ENCODE results near the gene CYP1B1.
"Not testable (repeated sequence)": the region's sequence is repeated elsewhere in the genome, so short reads cannot be mapped to it uniquely, and the experiment has no call there.

Gene CYP1B1

DNA sequence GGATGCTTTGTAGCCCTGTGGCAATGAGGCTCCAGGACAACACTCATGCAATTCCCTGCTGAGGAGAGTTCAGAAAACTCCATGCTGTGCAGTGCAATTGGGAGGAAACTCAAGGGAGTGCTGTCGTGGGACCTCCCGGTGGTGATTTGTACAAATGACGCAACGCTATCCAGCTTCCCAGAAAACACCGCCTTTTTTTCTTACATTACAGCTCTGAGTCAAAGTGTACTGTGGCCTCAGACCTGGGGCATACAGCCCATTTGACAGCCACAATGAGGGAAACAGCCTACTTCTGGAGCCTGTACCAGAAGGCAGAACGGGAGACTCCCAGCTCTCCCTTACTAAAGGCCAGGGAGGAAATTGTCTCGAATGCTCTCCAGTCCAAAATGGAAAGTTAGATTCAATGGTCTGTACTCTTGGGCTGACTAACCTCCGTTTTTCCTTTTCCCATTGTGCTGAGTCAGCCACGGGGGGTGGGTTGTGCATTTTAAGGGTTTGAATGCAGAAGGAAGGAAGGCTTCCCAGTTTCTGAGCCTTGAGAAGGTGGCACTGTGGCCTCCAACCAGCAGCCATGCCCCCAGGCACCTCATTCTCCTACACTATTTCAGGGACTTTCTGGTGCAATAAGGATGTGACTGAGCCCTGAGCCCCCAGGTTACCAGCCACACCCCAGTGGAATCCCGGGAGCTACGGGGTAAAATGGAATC lies 16.4 kb upstream of the CYP1B1 start:
- DNase-seq (ENCODE audit: low read depth, low spot score) = no peak
- TF ChIP-seq ZNF274 (IDR thresholded peaks at IDR 0.05; ENCODE audit: low read depth, low read length) (no peak), YY1 (IDR thresholded peaks at IDR 0.05; ENCODE audit: insufficient read depth, insufficient read length) (no peak), SUZ12 (IDR thresholded peaks at IDR 0.05; ENCODE audit: extremely low read depth, insufficient read depth, insufficient read length) (no peak)
- Histone ChIP-seq H3K36me3 (ENCODE audit: insufficient read depth, insufficient read length, low read length) (no peaks in the 10 kb centered on the region), H3K9ac (ENCODE audit: insufficient read length, low read depth) (peak overlapping the region; percentile 9), H3K9me3 (ENCODE audit: insufficient read depth, low read length) (no peaks in the 10 kb centered on the region), H3K27me3 (ENCODE audit: insufficient read depth, insufficient read length) (peaks cover 16% of the 10 kb centered on the region), H3K4me1 (ENCODE audit: insufficient read depth, insufficient read length) (peaks cover 10% of the 10 kb centered on the region), H3K4me3 (ENCODE audit: insufficient read length, low read depth) (no peak overlapping the region)

- Histone ChIP-seq H3K9me3 (ENCODE audit: insufficient read depth, low read length) (no peaks in the 10 kb centered on the region), H3K36me3 (ENCODE audit: insufficient read depth, insufficient read length, low read length) (no peaks in the 10 kb centered on the region), H3K4me1 (ENCODE audit: insufficient read depth, insufficient read length) (peaks cover 9% of the 10 kb centered on the region), H3K4me3 (ENCODE audit: insufficient read length, low read depth) (no peak overlapping the region), H3K9ac (ENCODE audit: insufficient read length, low read depth) (no peak overlapping the region), H3K27me3 (ENCODE audit: insufficient read depth, insufficient read length) (peaks cover 15% of the 10 kb centered on the region)
- TF ChIP-seq ZNF274 (IDR thresholded peaks at IDR 0.05; ENCODE audit: low read depth, low read length) = no peak
- TF ChIP-seq SUZ12 (IDR thresholded peaks at IDR 0.05; ENCODE audit: extremely low read depth, insufficient read depth, insufficient read length) = no peak
- TF ChIP-seq YY1 (IDR thresholded peaks at IDR 0.05; ENCODE audit: insufficient read depth, insufficient read length) = no peak
- no peak for DNase-seq (ENCODE audit: low read depth, low spot score)
These were observed 15.8 kb upstream of the CYP1B1 start for GRCh38 chr2:38091760-38092159.

GRCh38 chr2:38090928-38091327 lies 15.0 kb upstream of the CYP1B1 start:
- H3K9ac ChIP-seq (ENCODE audit: insufficient read length, low read depth) = no peak overlapping the region
- H3K36me3 ChIP-seq (ENCODE audit: insufficient read depth, insufficient read length, low read length) = no peaks in the 10 kb centered on the region
- TF ChIP-seq SUZ12 (IDR thresholded peaks at IDR 0.05; ENCODE audit: extremely low read depth, insufficient read depth, insufficient read length) = no peak
- TF ChIP-seq YY1 (IDR thresholded peaks at IDR 0.05; ENCODE audit: insufficient read depth, insufficient read length) = no peak
- TF ChIP-seq ZNF274 (IDR thresholded peaks at IDR 0.05; ENCODE audit: low read depth, low read length) = no peak
- H3K4me1 ChIP-seq (ENCODE audit: insufficient read depth, insufficient read length) = peaks cover 6% of the 10 kb centered on the region
- no peak overlapping the region for H3K4me3 ChIP-seq (ENCODE audit: insufficient read length, low read depth)
- no peak for DNase-seq (ENCODE audit: low read depth, low spot score)
- H3K27me3 ChIP-seq (ENCODE audit: insufficient read depth, insufficient read length) = peaks cover 14% of the 10 kb centered on the region
- H3K9me3 ChIP-seq (ENCODE audit: insufficient read depth, low read length) = no peaks in the 10 kb centered on the region

DNA sequence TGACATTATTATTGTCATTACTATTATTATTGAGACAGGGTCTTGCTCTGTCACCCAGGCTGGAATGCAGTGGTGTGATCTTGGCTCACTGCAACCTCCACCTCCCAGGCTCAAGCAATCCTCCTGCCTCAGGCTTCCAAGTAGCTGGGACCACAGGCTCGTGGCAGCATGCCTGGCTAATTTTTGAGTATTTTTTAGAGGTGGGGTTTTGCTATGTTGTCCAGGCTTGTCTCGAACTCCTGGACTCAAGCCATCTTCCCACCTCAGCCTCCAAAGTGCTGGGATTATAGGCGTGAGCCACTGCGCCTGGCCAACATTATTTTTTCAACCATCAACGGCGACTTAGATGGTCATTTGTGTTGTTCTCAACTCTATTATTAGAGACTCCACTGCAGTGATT lies 14.3 kb upstream of the CYP1B1 start:
- not testable (repeated sequence) for H3K4me1 ChIP-seq (ENCODE audit: insufficient read depth, insufficient read length); H3K36me3 ChIP-seq (ENCODE audit: insufficient read depth, insufficient read length, low read length); H3K9me3 ChIP-seq (ENCODE audit: insufficient read depth, low read length); H3K4me3 ChIP-seq (ENCODE audit: insufficient read length, low read depth); DNase-seq (ENCODE audit: low read depth, low spot score); H3K9ac ChIP-seq (ENCODE audit: insufficient read length, low read depth)
- H3K27me3 ChIP-seq (ENCODE audit: insufficient read depth, insufficient read length) = peaks cover 11% of the 10 kb centered on the region

DNA sequence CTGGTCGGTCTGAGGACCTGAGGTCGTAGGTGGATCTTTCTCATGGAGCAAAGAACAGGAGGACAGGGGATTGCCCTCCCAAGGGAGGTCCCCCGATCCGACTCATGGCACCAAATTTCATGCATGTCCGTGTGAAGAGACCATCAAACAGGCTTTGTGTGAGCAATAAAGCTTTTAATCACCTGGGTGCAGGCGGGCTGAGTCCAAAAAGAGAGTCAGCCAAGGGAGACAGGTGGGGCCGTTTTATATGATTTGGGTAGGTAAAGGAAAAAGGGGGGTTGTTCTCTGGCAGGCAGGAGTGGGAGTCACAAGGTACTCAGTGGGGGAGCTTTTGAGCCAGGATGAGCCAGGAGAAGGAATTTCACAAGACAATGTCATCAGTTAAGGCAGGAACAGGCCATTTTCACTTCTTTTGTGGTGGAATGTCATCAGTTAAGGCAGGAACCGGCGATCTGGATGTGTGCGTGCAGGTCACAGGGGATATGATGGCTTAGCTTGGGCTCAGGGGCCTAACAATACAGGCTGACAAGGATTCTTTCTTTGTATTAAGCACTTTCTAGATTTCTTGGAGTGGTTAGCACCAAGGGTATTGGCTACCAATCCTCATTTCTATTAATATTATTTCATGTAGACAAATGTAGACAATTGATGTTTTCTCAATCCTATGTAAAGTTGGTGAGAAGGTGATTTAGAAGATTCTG lies 10.2 kb upstream of the CYP1B1 start:
- not testable (repeated sequence) for H3K9ac ChIP-seq (ENCODE audit: insufficient read length, low read depth); H3K4me1 ChIP-seq (ENCODE audit: insufficient read depth, insufficient read length); H3K36me3 ChIP-seq (ENCODE audit: insufficient read depth, insufficient read length, low read length); DNase-seq (ENCODE audit: low read depth, low spot score); H3K9me3 ChIP-seq (ENCODE audit: insufficient read depth, low read length)
- Histone ChIP-seq H3K4me3 (ENCODE audit: insufficient read length, low read depth) (peak overlapping the region; percentile 21), H3K27me3 (ENCODE audit: insufficient read depth, insufficient read length) (peaks cover 11% of the 10 kb centered on the region)

DNA sequence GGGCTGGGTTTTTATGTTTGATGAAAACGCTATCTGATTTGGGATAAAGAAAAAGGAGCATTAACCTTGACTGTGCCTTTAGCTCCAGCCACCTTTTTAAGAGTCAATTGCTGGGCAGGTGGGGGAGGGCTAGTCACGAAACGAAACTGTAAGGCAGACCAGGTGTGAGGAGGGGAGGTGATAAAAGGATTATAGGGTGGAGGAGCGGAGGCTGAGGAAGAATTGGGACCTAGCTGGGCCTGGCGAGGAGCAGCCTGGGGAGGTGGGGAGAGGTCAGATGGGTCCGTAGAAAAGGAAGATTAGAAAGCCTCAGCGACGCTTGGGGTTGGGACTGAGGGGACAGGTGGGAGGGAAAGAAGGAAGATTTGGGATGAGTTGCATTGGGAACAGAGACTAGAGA lies 8.6 kb upstream of the CYP1B1 start:
- H3K4me3 ChIP-seq (ENCODE audit: insufficient read length, low read depth); H3K9ac ChIP-seq (ENCODE audit: insufficient read length, low read depth); H3K9me3 ChIP-seq (ENCODE audit: insufficient read depth, low read length); H3K36me3 ChIP-seq (ENCODE audit: insufficient read depth, insufficient read length, low read length); DNase-seq (ENCODE audit: low read depth, low spot score); H3K4me1 ChIP-seq (ENCODE audit: insufficient read depth, insufficient read length): not testable (repeated sequence)
- peaks cover 11% of the 10 kb centered on the region for H3K27me3 ChIP-seq (ENCODE audit: insufficient read depth, insufficient read length)

GRCh38 chr2:38082727-38083126 lies 6.8 kb upstream of the CYP1B1 start:
- H3K9ac ChIP-seq (ENCODE audit: insufficient read length, low read depth); H3K4me3 ChIP-seq (ENCODE audit: insufficient read length, low read depth); H3K9me3 ChIP-seq (ENCODE audit: insufficient read depth, low read length); DNase-seq (ENCODE audit: low read depth, low spot score); H3K4me1 ChIP-seq (ENCODE audit: insufficient read depth, insufficient read length); H3K36me3 ChIP-seq (ENCODE audit: insufficient read depth, insufficient read length, low read length): not testable (repeated sequence)
- peaks cover 11% of the 10 kb centered on the region for H3K27me3 ChIP-seq (ENCODE audit: insufficient read depth, insufficient read length)

DNA sequence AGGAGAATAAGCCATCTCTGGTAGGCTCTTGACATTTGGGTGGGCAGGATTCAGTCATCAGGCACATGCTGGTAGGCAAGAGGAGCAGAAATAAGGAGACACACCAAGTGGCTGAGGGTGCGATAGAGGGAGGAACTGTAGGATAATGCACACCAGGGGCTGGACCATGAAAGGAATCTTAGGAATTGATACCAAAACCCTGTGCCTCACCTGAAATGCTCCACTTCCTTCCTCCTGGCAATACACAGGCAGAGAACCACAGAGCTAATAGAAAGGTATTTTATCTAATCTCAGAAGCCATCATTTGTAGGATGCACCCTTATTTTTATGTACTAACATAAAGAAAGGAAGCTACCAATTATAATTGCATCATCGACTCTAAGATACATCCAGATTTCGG lies 4.4 kb upstream of the CYP1B1 start:
- Histone ChIP-seq H3K36me3 (ENCODE audit: insufficient read depth, insufficient read length, low read length) (no peaks in the 10 kb centered on the region), H3K4me3 (ENCODE audit: insufficient read length, low read depth) (no peak overlapping the region), H3K9me3 (ENCODE audit: insufficient read depth, low read length) (no peaks in the 10 kb centered on the region), H3K9ac (ENCODE audit: insufficient read length, low read depth) (no peak overlapping the region), H3K4me1 (ENCODE audit: insufficient read depth, insufficient read length) (peaks cover 2% of the 10 kb centered on the region), H3K27me3 (ENCODE audit: insufficient read depth, insufficient read length) (peaks cover 6% of the 10 kb centered on the region)
- no peak for DNase-seq (ENCODE audit: low read depth, low spot score)
- no peak for TF ChIP-seq SUZ12 (IDR thresholded peaks at IDR 0.05; ENCODE audit: extremely low read depth, insufficient read depth, insufficient read length)
- TF ChIP-seq YY1 (IDR thresholded peaks at IDR 0.05; ENCODE audit: insufficient read depth, insufficient read length) = no peak
- TF ChIP-seq ZNF274 (IDR thresholded peaks at IDR 0.05; ENCODE audit: low read depth, low read length) = no peak

Measured in NT2/D1 (cell line).